SK-N-SH (cell line): ENCODE data around the gene MATN1. TPM values are rescaled to one million over a fixed set of nuclear protein-coding genes. Genes with fewer than 3 reads are reported as not detected.

ENCODE experiments used
- CTCF ChIA-PET: fragments of 300-600, 350-600 bp; formaldehyde crosslinking; extraction: SDS; loops from one replicate; lab custom pipeline; 2021; lab: Yijun Ruan, JAX
- POLR2A ChIA-PET: fragments of 350-600 bp; sonication (Branson Sonifier 250); formaldehyde crosslinking; extraction: SDS; loops from one replicate; lab custom pipeline; 2020; ENCODE audit warnings: antibody characterized with exemption, inconsistent platforms; lab: Yijun Ruan, JAX
- DNase-seq: peaks from one replicate; pipeline ENCODE4 v3.0.0; 2012
- H2AFZ ChIP-seq: fragments of 200-600 bp; sonication (generic); 2 replicates; pipeline ENCODE4 v1.8.1; 2016; ENCODE audit warnings: antibody characterized with exemption, mild to moderate bottlenecking, low read depth
- H3F3A ChIP-seq: fragments of 200-600 bp; sonication (generic); replicated peaks from 2 replicates; pipeline ENCODE3; 2016; ENCODE audit warnings: antibody characterized with exemption, mild to moderate bottlenecking; ENCODE audit not compliant: insufficient read depth
- H3K27ac ChIP-seq, 2 experiments: fragments of 200-500 bp in 1 of 2; fragments of 200-600 bp in 1 of 2; sonication (Bioruptor generic) in 1 of 2; sonication (generic), shearing (Covaris generic) in 1 of 2; 2 replicates each; pipeline versions ENCODE4 v1.5.1 to v1.6.1; 2014 to 2016; ENCODE audit warnings: low read depth in 2 of 2, inconsistent platforms in 1 of 2, low read length in 1 of 2, mild to moderate bottlenecking in 1 of 2, mixed read lengths in 1 of 2
- H3K27me3 ChIP-seq: fragments of 200-600 bp; sonication (generic), shearing (Covaris generic); 2 replicates; pipeline ENCODE4 v1.6.1; 2016; ENCODE audit warnings: mixed run types; ENCODE audit not compliant: insufficient read depth
- H3K36me3 ChIP-seq, 2 experiments: fragments of 200-500 bp in 1 of 2; fragments of 200-600 bp in 1 of 2; sonication (Bioruptor generic) in 1 of 2; sonication (generic) in 1 of 2; replicated peaks in 1 of 2; 2 replicates each; pipeline versions ENCODE3 to v1.5.1; 2014 to 2016; ENCODE audit warnings: low read length in 1 of 2, mild to moderate bottlenecking in 1 of 2; ENCODE audit not compliant: insufficient read depth in 2 of 2, control insufficient read depth in 1 of 2
- H3K4me1 ChIP-seq, 2 experiments: fragments of 200-500 bp in 1 of 2; fragments of 200-600 bp in 1 of 2; sonication (Bioruptor generic) in 1 of 2; sonication (generic), shearing (Covaris generic) in 1 of 2; 2 replicates each; pipeline versions ENCODE4 v1.5.1 to v1.6.1; 2014 to 2016; ENCODE audit warnings: low read depth in 1 of 2, low read length in 1 of 2, mixed run types in 1 of 2; ENCODE audit not compliant: insufficient read depth in 2 of 2, control insufficient read depth in 1 of 2
- H3K4me2 ChIP-seq: fragments of 200-600 bp; sonication (generic), shearing (Covaris generic); 2 replicates; pipeline ENCODE4 v1.6.1; 2017; ENCODE audit warnings: mixed run types
- H3K4me3 ChIP-seq, 2 experiments: fragments of 200-500 bp in 1 of 2; fragments of 200-600 bp in 1 of 2; sonication (Bioruptor generic) in 1 of 2; sonication (generic), shearing (Covaris generic) in 1 of 2; 2 replicates each; pipeline versions ENCODE4 v1.5.1 to v1.8.1; 2014 to 2016; ENCODE audit warnings: low read depth in 2 of 2, inconsistent platforms in 1 of 2, low read length in 1 of 2, mild to moderate bottlenecking in 1 of 2, mixed read lengths in 1 of 2, moderate library complexity in 1 of 2
- H3K79me2 ChIP-seq: fragments of 200-600 bp; sonication (generic); 2 replicates; pipeline ENCODE4 v1.8.1; 2017; ENCODE audit warnings: mild to moderate bottlenecking; ENCODE audit not compliant: insufficient read depth
- H3K9ac ChIP-seq: fragments of 200-600 bp; sonication (generic); 2 replicates; pipeline ENCODE4 v1.6.1; 2017; ENCODE audit warnings: mixed run types
- H3K9me2 ChIP-seq: fragments of 200-600 bp; sonication (generic); 2 replicates; pipeline ENCODE4 v1.6.1; 2017; ENCODE audit warnings: mixed run types
- H3K9me3 ChIP-seq: fragments of 200-600 bp; sonication (generic); 2 replicates; pipeline ENCODE4 v1.6.1; 2017; ENCODE audit warnings: mixed run types, mild to moderate bottlenecking, moderate library complexity
- H4K20me1 ChIP-seq: fragments of 200-600 bp; sonication (generic); 2 replicates; pipeline ENCODE4 v1.6.1; 2017; ENCODE audit warnings: mild to moderate bottlenecking, mixed run types; ENCODE audit not compliant: insufficient read depth
- CHD2 ChIP-seq: fragments of 150-350 bp; IDR thresholded peaks from 2 replicates; pipeline ENCODE4 v1.6.1; 2018; ENCODE audit warnings: low read length; ENCODE audit not compliant: partially characterized antibody
- CTCF ChIP-seq: fragments of 200-600 bp; sonication (generic); IDR thresholded peaks from 2 replicates; pipeline ENCODE4 v1.6.1; 2017; ENCODE audit warnings: antibody characterized with exemption, mild to moderate bottlenecking, moderate library complexity
- ELF1 ChIP-seq: IDR thresholded peaks from 2 replicates; pipeline ENCODE4 v1.4.0; 2012
- EP300 ChIP-seq, 2 experiments: IDR thresholded peaks; 2 replicates each; pipeline versions ENCODE4 v1.4.0 to v1.6.1; 2012; ENCODE audit warnings: borderline replicate concordance in 1 of 2, low read depth in 1 of 2, low read length in 1 of 2
- FOXJ3 ChIP-seq: sonication (generic); formaldehyde crosslinking; IDR thresholded peaks from 2 replicates; pipeline ENCODE4 v1.5.1; 2020; ENCODE audit warnings: mild to moderate bottlenecking, missing genetic modification reagents
- GABPA ChIP-seq: IDR thresholded peaks from 2 replicates; pipeline ENCODE4 v1.4.0; 2012; ENCODE audit warnings: low read depth, mild to moderate bottlenecking
- GATA2 ChIP-seq: sonication (generic); formaldehyde crosslinking; IDR thresholded peaks from 2 replicates; pipeline ENCODE4 v1.5.0; 2020; ENCODE audit warnings: mild to moderate bottlenecking, missing genetic modification reagents
- IRF3 ChIP-seq: fragments of 150-350 bp; IDR thresholded peaks from 2 replicates; pipeline ENCODE4 v1.6.1; 2016; ENCODE audit warnings: mild to moderate bottlenecking, low read depth, low read length
- JUND ChIP-seq: IDR thresholded peaks from 2 replicates; pipeline ENCODE4 v1.4.0; 2012
- MXI1 ChIP-seq: IDR thresholded peaks from 2 replicates; pipeline ENCODE4 v1.6.1; 2012; ENCODE audit warnings: mild to moderate bottlenecking, low read depth, low read length, improper control_type of control experiment
- PBX3 ChIP-seq: IDR thresholded peaks from 2 replicates; pipeline ENCODE4; 2012
- RAD21 ChIP-seq: IDR thresholded peaks from 2 replicates; pipeline ENCODE4 v1.6.1; 2012; ENCODE audit warnings: mild to moderate bottlenecking, low read length
- RFX5 ChIP-seq: IDR thresholded peaks from 2 replicates; pipeline ENCODE4 v1.6.1; 2012; ENCODE audit warnings: mild to moderate bottlenecking, improper control_type of control experiment, low read length
- RXRA ChIP-seq: IDR thresholded peaks from 2 replicates; pipeline ENCODE4 v1.4.0; 2012; ENCODE audit warnings: low read depth, mild to moderate bottlenecking, borderline replicate concordance
- SMC3 ChIP-seq: IDR thresholded peaks from 2 replicates; pipeline ENCODE4 v1.6.1; 2012; ENCODE audit warnings: low read depth, low read length, improper control_type of control experiment
- TAF1 ChIP-seq: IDR thresholded peaks from 2 replicates; pipeline ENCODE4 v1.6.1; 2012; ENCODE audit warnings: low read depth, mild to moderate bottlenecking, low read length, moderate library complexity, borderline replicate concordance
- TCF12 ChIP-seq: IDR thresholded peaks from 2 replicates; pipeline ENCODE4 v1.4.0; 2012
- TEAD4 ChIP-seq: IDR thresholded peaks from 2 replicates; pipeline ENCODE4 v1.4.0; 2012; ENCODE audit warnings: mild to moderate bottlenecking, borderline replicate concordance; ENCODE audit not compliant: insufficient read depth
- YY1 ChIP-seq: IDR thresholded peaks from 2 replicates; pipeline ENCODE4 v1.4.0; 2012; ENCODE audit warnings: low read depth, mild to moderate bottlenecking
- WGBS: methylation state at CpG from one replicate; pipeline ENCODE4 v1.1.6; 2017; ENCODE audit warnings: low lambda C conversion rate; 5-methylcytosine and 5-hydroxymethylcytosine counted together
- polyA plus RNA-seq, 3 experiments: library from polyadenylated mRNA; depleted of rRNA; stranded (reverse); fragments of >200 nt; gene quantifications; 2 replicates each; pipeline ENCODE4 v1.2.3, GENCODE V29; 2012
- TF ChIP-seq, protein P1 (sequence below): IDR thresholded peaks from 2 replicates; pipeline ENCODE4 v1.4.0; 2012; ENCODE audit warnings: low read depth, borderline replicate concordance

MATN1 gene
- polyA plus RNA-seq, 1 of the 3 experiments (the other 2 are of a cell fraction), result 0.23 TPM

- H3K9me2 ChIP-seq, result no peaks in the 10 kb centered on the region
Observed at GRCh38 chr1:30682396-30683275, 40.7 kb downstream of the MATN1 start.

GRCh38 chr1:30681782-30682181, 41.6 kb downstream of the MATN1 start:
- no peaks in the 10 kb centered on the region for H3K9me3 ChIP-seq
- 44% methylated on average over 3 of the region's 3 CpGs for whole genome bisulfite sequencing
- H3K4me3 ChIP-seq, result no peak overlapping the region
- peaks cover 6% of the 10 kb centered on the region; the same call in 1 of the 2 replicates for H3K27me3 ChIP-seq
- ChIA-PET CTCF (interaction anchor here (1.0 to 1.4 kb wide), 3 partner anchors 8 to 301 kb away, joined by 3 to 4 read pairs (median 3); no protein-coding TSS in a partner anchor), POLR2A (no interaction called here)
- H3K9me2 ChIP-seq, result no peaks in the 10 kb centered on the region
- peaks cover 0 to 2% of the 10 kb centered on the region in 2 experiments; a peak in 1 of 4 replicates for H3K4me1 ChIP-seq
- no peaks in the 10 kb centered on the region for H3K79me2 ChIP-seq
- no peak overlapping the region for H2AFZ ChIP-seq
- H3K9ac ChIP-seq, result no peak overlapping the region
- H3K36me3 ChIP-seq, result no peaks in the 10 kb centered on the region
- H3K4me2 ChIP-seq, result no peak overlapping the region
- H4K20me1 ChIP-seq, result no peaks in the 10 kb centered on the region
- H3K27ac ChIP-seq, result no peak overlapping the region
- no peak for DNase-seq
- H3F3A ChIP-seq, result no peaks in the 10 kb centered on the region
- TF ChIP-seq IRF3 (no peak), YY1 (no peak), TEAD4 (no peak), ELF1 (no peak), RFX5 (no peak), RXRA (no peak), SMC3 (no peak), TAF1 (no peak), GABPA (no peak), EP300 (IDR thresholded peaks at IDR 0.05; ENCODE audit: borderline replicate concordance in 1 of 2, low read depth in 1 of 2, low read length in 1 of 2) (no peak), FOXJ3 (CRISPR knock-in tag) (no peak), TCF12 (no peak), CTCF (no peak), CHD2 (no peak)
- TF ChIP-seq, protein P1, sequence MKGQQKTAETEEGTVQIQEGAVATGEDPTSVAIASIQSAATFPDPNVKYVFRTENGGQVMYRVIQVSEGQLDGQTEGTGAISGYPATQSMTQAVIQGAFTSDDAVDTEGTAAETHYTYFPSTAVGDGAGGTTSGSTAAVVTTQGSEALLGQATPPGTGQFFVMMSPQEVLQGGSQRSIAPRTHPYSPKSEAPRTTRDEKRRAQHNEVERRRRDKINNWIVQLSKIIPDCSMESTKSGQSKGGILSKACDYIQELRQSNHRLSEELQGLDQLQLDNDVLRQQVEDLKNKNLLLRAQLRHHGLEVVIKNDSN, result no peak

More at GRCh38 chr1:30682396-30683275, 40.7 kb downstream of the MATN1 start:
- CTCF ChIA-PET, result interaction anchor here (1.2 to 1.4 kb wide), 2 partner anchors 26 to 302 kb away, joined by 3 read pairs; no protein-coding TSS in a partner anchor
- H3K9me3 ChIP-seq, result no peaks in the 10 kb centered on the region
- POLR2A ChIA-PET, result no interaction called here
- H3F3A ChIP-seq, result no peaks in the 10 kb centered on the region
- no peaks in the 10 kb centered on the region for H4K20me1 ChIP-seq
- H3K9ac ChIP-seq, result no peak overlapping the region
- peaks cover 0 to 2% of the 10 kb centered on the region in 2 experiments; a peak in 1 of 4 replicates for H3K4me1 ChIP-seq
- no peak overlapping the region for H2AFZ ChIP-seq
- no peaks in the 10 kb centered on the region for H3K79me2 ChIP-seq
- no peak overlapping the region for H3K4me3 ChIP-seq
- H3K27me3 ChIP-seq, result peaks cover 6% of the 10 kb centered on the region; the same call in 1 of the 2 replicates
- no peak for TF ChIP-seq JUND
- no peak for TF ChIP-seq MXI1
- TF ChIP-seq CHD2, result no peak
- TF ChIP-seq, protein P1, result no peak
- no peak for TF ChIP-seq YY1
- TF ChIP-seq TAF1, result no peak
- TF ChIP-seq RAD21, result no peak
- no peak for TF ChIP-seq GATA2 (CRISPR knock-in tag)
- TF ChIP-seq PBX3, result no peak
- no peak overlapping the region for H3K4me2 ChIP-seq
- 46% methylated on average over 8 of the region's 8 CpGs for whole genome bisulfite sequencing
- H3K27ac ChIP-seq, result no peak overlapping the region
- no peaks in the 10 kb centered on the region for H3K36me3 ChIP-seq
- DNase-seq, result no peak
